GM23248 (cell line): ENCODE results near the gene PTGES2.

Experiments
- EZH2 ChIP-seq: fragments of 200-600 bp; sonication (generic); IDR thresholded peaks from 2 replicates; pipeline ENCODE4 v1.6.1; 2018; ENCODE audit warnings: antibody characterized with exemption, mild to moderate bottlenecking; ENCODE audit not compliant: insufficient read depth, poor library complexity, severe bottlenecking
- EZH2phosphoT487 ChIP-seq: fragments of 200-600 bp; sonication (generic); IDR thresholded peaks from 2 replicates; pipeline ENCODE4 v1.6.1; 2018; ENCODE audit warnings: antibody characterized with exemption, moderate library complexity, mild to moderate bottlenecking, low read depth; ENCODE audit not compliant: insufficient read depth

GRCh38 chr9:128120061-128120740 is 7.3 kb downstream of the PTGES2 start:
- TF ChIP-seq EZH2 (no peak), EZH2phosphoT487 (no peak)
